Transverse colon (tissue), 4 donors: Measurements from ENCODE around the gene CDH24. TPM values are rescaled to one million over a fixed set of nuclear protein-coding genes. Genes with fewer than 3 reads are reported as not detected.

Experiments used
- DNase-seq: peaks from one replicate; pipeline ENCODE4 v3.0.0-alpha.2; 2019
- H3K27ac ChIP-seq, 4 donors: fragments of 200-600 bp; sonication (generic); 2 replicates each; pipeline ENCODE4 v1.5.1; 2016 to 2018; ENCODE audit warnings: inconsistent platforms in 4 of 4
- H3K27me3 ChIP-seq: fragments of 200-600 bp; sonication (generic); 2 replicates; pipeline ENCODE4 v1.5.1; 2017; ENCODE audit warnings: inconsistent platforms
- H3K36me3 ChIP-seq, 4 donors: fragments of 200-600 bp; sonication (generic); 2 replicates each; pipeline ENCODE4 v1.5.1; 2017 to 2019; ENCODE audit warnings: inconsistent platforms in 4 of 4
- H3K4me1 ChIP-seq, 4 donors: fragments of 200-600 bp; sonication (generic); 2 replicates each; pipeline ENCODE4 v1.5.1; 2017 to 2020; ENCODE audit warnings: inconsistent platforms in 4 of 4
- H3K4me3 ChIP-seq, 4 donors: fragments of 200-600 bp; sonication (generic); 1 replicate in 1 of 4; 2 replicates in 3 of 4; pipeline versions ENCODE4 v1.5.1 to v1.6.1; 2017 to 2019; ENCODE audit warnings: inconsistent platforms in 4 of 4
- H3K9me3 ChIP-seq, 2 donors: fragments of 200-600 bp; sonication (generic); 2 replicates each; pipeline ENCODE4 v1.5.1; 2017 to 2019; ENCODE audit warnings: inconsistent platforms in 2 of 2
- CTCF ChIP-seq, 5 experiments: fragments of 200-600 bp in 3 of 5; fragments of 450-650 bp in 2 of 5; sonication (generic) in 3 of 5; IDR thresholded peaks; 1 replicate in 2 of 5; 2 replicates in 3 of 5; pipeline ENCODE4 v1.5.1; 2016 to 2017; ENCODE audit warnings: antibody characterized with exemption in 5 of 5, inconsistent platforms in 3 of 5, mild to moderate bottlenecking in 2 of 5, moderate library complexity in 1 of 5
- EP300 ChIP-seq: sonication (generic); formaldehyde crosslinking; IDR thresholded peaks from one replicate; pipeline ENCODE4 v1.6.1; 2017; ENCODE audit warnings: antibody characterized with exemption, low read depth
- POLR2A ChIP-seq: fragments of 450-650 bp; IDR thresholded peaks from one replicate; pipeline ENCODE4 v1.6.1; 2016; ENCODE audit warnings: antibody characterized with exemption, mild to moderate bottlenecking, moderate library complexity
- POLR2AphosphoS5 ChIP-seq, 3 donors: sonication (generic); formaldehyde crosslinking; IDR thresholded peaks; one replicate each; pipeline ENCODE4 v1.6.1; 2016; ENCODE audit warnings: antibody characterized with exemption in 3 of 3
- WGBS, 2 donors: methylation state at CpG; one replicate each; pipeline ENCODE4 v1.1.5; 2018; ENCODE audit warnings: low coverage in 1 of 2; 5-methylcytosine and 5-hydroxymethylcytosine counted together
- in situ Hi-C, 4 donors: fragments of 200-750 bp; cut with MboI; loops; one replicate each; pipeline versions ENCODE4 v1.15.0 to v1.15.1; 2017; ENCODE audit warnings: low sequenced_read_pairs in 3 of 4, low pct_ligation_motif_present in 1 of 4, low pct_unique_long_range_greater_than_20kb in 1 of 4
- intact Hi-C: fragments of 100-400 bp; cut with DNase I; formaldehyde crosslinking; loops from one replicate; pipeline ENCODE4 v1.15.1; 2023; ENCODE audit warnings: low total_unique reads
- total RNA-seq, 4 donors: library from RNA; depleted of rRNA; stranded (reverse); fragments of >200 nt; gene quantifications; one replicate each; pipeline ENCODE4 v1.1.0, GENCODE V29; 2016

The CDH24 gene
- total RNA-seq, 4 donors from 2014 or later = 1.2 to 6.0 (median 4.2) TPM

- 82 to 100% methylated on average over 1 to 6 of the region's 6 CpGs for WGBS, 2 donors
- H3K4me3 ChIP-seq = no peak overlapping the region
- TF ChIP-seq POLR2A (no peak), EP300 (no peak), POLR2AphosphoS5 (IDR thresholded peaks at IDR 0.05) (no peak)
- no peak overlapping the region for H3K27ac ChIP-seq
- DNase-seq = no peak
- H3K36me3 ChIP-seq = peaks cover 0 to 6% (median 2%) of the 10 kb centered on the region in 4 donors
- no peaks in the 10 kb centered on the region for H3K27me3 ChIP-seq
- H3K9me3 ChIP-seq = no peaks in the 10 kb centered on the region
- peaks cover 10 to 14% (median 12%) of the 10 kb centered on the region in 4 donors for H3K4me1 ChIP-seq
- intact Hi-C loops = no loop called here
- in situ Hi-C loops = loop anchor here in 3 of 4 donors (25.0 kb wide), 1 partner anchor 186 kb away; the partner anchor contains the start of gene HOMEZ (in 3 of the 3)
Measured at GRCh38 chr14:23101213-23101970, 44.1 kb upstream of the CDH24 start.

DNA sequence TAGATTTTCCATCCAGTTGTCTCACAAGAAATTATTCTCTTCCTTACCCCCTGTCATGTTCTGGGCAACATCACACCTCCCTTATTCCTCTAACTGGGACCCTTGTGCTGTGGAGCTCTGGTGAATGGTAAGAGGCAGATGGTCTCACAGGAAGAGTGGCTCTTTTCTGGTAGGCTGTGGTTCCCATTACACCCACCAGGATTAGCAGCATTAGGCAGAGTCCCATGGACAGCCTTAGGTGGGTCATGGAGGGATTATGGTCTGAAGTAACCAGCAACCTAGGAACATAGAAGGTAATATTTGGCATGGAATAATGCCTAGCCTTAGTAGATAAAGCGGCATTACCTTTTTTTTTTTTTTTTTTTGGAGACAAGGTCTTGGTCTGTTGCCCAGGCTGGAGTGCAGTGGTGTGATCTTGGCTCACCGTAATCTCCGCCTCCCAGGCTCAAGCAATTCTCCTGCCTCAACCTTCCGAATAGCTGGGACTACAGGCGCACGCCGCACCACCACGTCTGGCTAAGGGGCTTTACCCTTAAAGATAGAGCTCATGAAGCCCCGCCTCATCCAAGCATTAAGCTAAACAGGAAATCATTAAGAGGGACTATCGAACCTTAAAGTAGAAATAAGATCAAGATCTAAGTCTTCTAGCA lies 42.0 kb upstream of the CDH24 start:
- no peaks in the 10 kb centered on the region for H3K27me3 ChIP-seq
- 86% methylated on average over 10 of the region's 10 CpGs; no CpG with 5 or more reads in 1 of the 2 donors for WGBS, 2 donors
- in situ Hi-C loops (no loop called here), intact Hi-C loops (no loop called here)
- no peak overlapping the region for H3K27ac ChIP-seq
- TF ChIP-seq POLR2AphosphoS5 (IDR thresholded peaks at IDR 0.05) (no peak), EP300 (no peak), CTCF (IDR thresholded peaks at IDR 0.05) (no peak), POLR2A (no peak)
- H3K4me3 ChIP-seq = no peak overlapping the region
- no peaks in the 10 kb centered on the region for H3K9me3 ChIP-seq
- peaks cover 0 to 6% (median 2%) of the 10 kb centered on the region in 4 donors for H3K36me3 ChIP-seq
- peaks cover 10 to 14% (median 12%) of the 10 kb centered on the region in 4 donors for H3K4me1 ChIP-seq
- no peak for DNase-seq

GRCh38 chr14:23097786-23098185 lies 40.5 kb upstream of the CDH24 start:
- H3K4me1 ChIP-seq = peaks cover 15 to 28% (median 23%) of the 10 kb centered on the region in 4 donors
- 78 to 90% methylated on average over 3 to 7 of the region's 7 CpGs for WGBS, 2 donors

More at GRCh38 chr14:23097786-23098185, 40.5 kb upstream of the CDH24 start:
- in situ Hi-C loops (no loop called here), intact Hi-C loops (no loop called here)
- H3K4me3 ChIP-seq = no peak overlapping the region
- H3K36me3 ChIP-seq = peaks cover 0 to 9% (median 3%) of the 10 kb centered on the region in 4 donors
- no peaks in the 10 kb centered on the region for H3K9me3 ChIP-seq
- TF ChIP-seq POLR2A = no peak
- TF ChIP-seq EP300 = no peak
- TF ChIP-seq POLR2AphosphoS5 (IDR thresholded peaks at IDR 0.05) = no peak
- TF ChIP-seq CTCF (IDR thresholded peaks at IDR 0.05) = no peak
- H3K27ac ChIP-seq = no peak overlapping the region
- no peak for DNase-seq
- H3K27me3 ChIP-seq = no peaks in the 10 kb centered on the region
